Lower leg skin (tissue), 4 donors: ENCODE results near the gene APP. TPM values are rescaled to one million over a fixed set of nuclear protein-coding genes. Genes with fewer than 3 reads are reported as not detected.
"Not testable (repeated sequence)": the region's sequence is repeated elsewhere in the genome, so short reads cannot be mapped to it uniquely, and the experiment has no call there.

Experiments used
- DNase-seq, 2 donors: peaks; one replicate each; pipeline ENCODE4 v3.0.0-alpha.2; 2019; ENCODE audit warnings: low spot score in 2 of 2
- H3K4me3 ChIP-seq: fragments of 200-600 bp; sonication (generic); 2 replicates; pipeline ENCODE4 v1.5.1; 2017; ENCODE audit warnings: mild to moderate bottlenecking, low read depth; ENCODE audit not compliant: poor library complexity, severe bottlenecking
- POLR2A ChIP-seq, 2 donors: fragments of 450-650 bp; IDR thresholded peaks; one replicate each; pipeline ENCODE4 v1.6.1; 2016 to 2017; ENCODE audit warnings: antibody characterized with exemption in 2 of 2, mild to moderate bottlenecking in 1 of 2, moderate library complexity in 1 of 2
- WGBS, 2 donors: methylation state at CpG; one replicate each; pipeline ENCODE4 v1.1.5; 2018; 5-methylcytosine and 5-hydroxymethylcytosine counted together
- intact Hi-C: fragments of 100-400 bp; cut with DNase I; formaldehyde crosslinking; loops from one replicate; pipeline ENCODE4 v1.15.0; 2023; ENCODE audit warnings: low total_unique reads
- total RNA-seq, 4 donors: library from RNA; depleted of rRNA; stranded (reverse); fragments of >200 nt; gene quantifications; one replicate each; pipeline ENCODE4 v1.1.0, GENCODE V29; 2016
- TF ChIP-seq, protein P1 (sequence below), 3 donors: fragments of 450-650 bp; IDR thresholded peaks; one replicate each; pipeline ENCODE4 v1.5.1; 2016; ENCODE audit warnings: antibody characterized with exemption in 3 of 3, mild to moderate bottlenecking in 3 of 3, moderate library complexity in 2 of 3

APP gene
- total RNA-seq, 4 donors from 2014 or later = 240 to 403 (median 331) TPM

GRCh38 chr21:26019236-26019635 lies 151.3 kb downstream of the APP start:
- WGBS, 2 donors = 73 to 84% methylated on average over 1 of the region's 1 CpG
- TF ChIP-seq, protein P1, sequence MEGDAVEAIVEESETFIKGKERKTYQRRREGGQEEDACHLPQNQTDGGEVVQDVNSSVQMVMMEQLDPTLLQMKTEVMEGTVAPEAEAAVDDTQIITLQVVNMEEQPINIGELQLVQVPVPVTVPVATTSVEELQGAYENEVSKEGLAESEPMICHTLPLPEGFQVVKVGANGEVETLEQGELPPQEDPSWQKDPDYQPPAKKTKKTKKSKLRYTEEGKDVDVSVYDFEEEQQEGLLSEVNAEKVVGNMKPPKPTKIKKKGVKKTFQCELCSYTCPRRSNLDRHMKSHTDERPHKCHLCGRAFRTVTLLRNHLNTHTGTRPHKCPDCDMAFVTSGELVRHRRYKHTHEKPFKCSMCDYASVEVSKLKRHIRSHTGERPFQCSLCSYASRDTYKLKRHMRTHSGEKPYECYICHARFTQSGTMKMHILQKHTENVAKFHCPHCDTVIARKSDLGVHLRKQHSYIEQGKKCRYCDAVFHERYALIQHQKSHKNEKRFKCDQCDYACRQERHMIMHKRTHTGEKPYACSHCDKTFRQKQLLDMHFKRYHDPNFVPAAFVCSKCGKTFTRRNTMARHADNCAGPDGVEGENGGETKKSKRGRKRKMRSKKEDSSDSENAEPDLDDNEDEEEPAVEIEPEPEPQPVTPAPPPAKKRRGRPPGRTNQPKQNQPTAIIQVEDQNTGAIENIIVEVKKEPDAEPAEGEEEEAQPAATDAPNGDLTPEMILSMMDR (IDR thresholded peaks at IDR 0.05) = no peak
- no peak for TF ChIP-seq POLR2A (IDR thresholded peaks at IDR 0.05)
- DNase-seq = no peak
- intact Hi-C loops = no loop called here
- no peak overlapping the region for H3K4me3 ChIP-seq

- TF ChIP-seq, protein P1 (IDR thresholded peaks at IDR 0.05) = no peak
- TF ChIP-seq POLR2A (IDR thresholded peaks at IDR 0.05) = no peak
- WGBS, 2 donors = 71 to 72% methylated on average over 4 of the region's 4 CpGs
- no peak for DNase-seq
- intact Hi-C loops = no loop called here
- H3K4me3 ChIP-seq = no peak overlapping the region
These were observed 156.6 kb downstream of the APP start for GRCh38 chr21:26013970-26014369.

GRCh38 chr21:26012482-26012881 lies 158.1 kb downstream of the APP start:
- DNase-seq, H3K4me3 ChIP-seq, intact Hi-C loops: not testable (repeated sequence)
- 77 to 83% methylated on average over 4 of the region's 4 CpGs for WGBS, 2 donors

- DNase-seq = no peak
- intact Hi-C loops = no loop called here
- WGBS, 2 donors = 88 to 95% methylated on average over 6 of the region's 6 CpGs
- H3K4me3 ChIP-seq = no peak overlapping the region
- no peak for TF ChIP-seq POLR2A (IDR thresholded peaks at IDR 0.05)
- TF ChIP-seq, protein P1 (IDR thresholded peaks at IDR 0.05) = no peak
These were observed 159.2 kb downstream of the APP start for GRCh38 chr21:26011292-26011940.

- intact Hi-C loops = no loop called here
- no peak for DNase-seq
- TF ChIP-seq, protein P1 (IDR thresholded peaks at IDR 0.05) = no peak
- TF ChIP-seq POLR2A (IDR thresholded peaks at IDR 0.05) = no peak
- no peak overlapping the region for H3K4me3 ChIP-seq
- whole genome bisulfite sequencing, 2 donors = 38 to 50% methylated on average over 8 of the region's 8 CpGs
These were observed 162.5 kb downstream of the APP start for GRCh38 chr21:26007951-26008498.

DNA sequence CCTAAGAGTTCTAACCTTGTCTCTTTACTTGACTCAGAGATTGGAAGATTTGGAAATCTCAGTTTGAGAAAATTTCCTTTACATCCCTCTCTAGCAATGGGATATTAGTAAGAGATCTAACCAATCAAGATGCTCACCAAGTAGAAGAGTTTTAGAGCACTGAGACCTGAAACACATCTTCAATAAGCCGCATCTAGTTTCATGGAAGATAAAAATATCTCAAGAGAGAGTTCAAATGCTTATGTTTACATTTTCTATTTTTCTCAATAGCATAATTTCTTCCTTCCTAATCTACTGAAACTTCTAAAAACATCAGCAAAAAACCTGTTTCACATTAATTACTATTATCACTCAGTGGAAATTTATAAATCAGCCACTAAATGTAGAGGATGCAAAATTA lies 165.1 kb downstream of the APP start:
- no peak overlapping the region for H3K4me3 ChIP-seq
- WGBS, 2 donors = 98% methylated on average over 1 of the region's 1 CpG
- TF ChIP-seq POLR2A (IDR thresholded peaks at IDR 0.05) = no peak
- TF ChIP-seq, protein P1 (IDR thresholded peaks at IDR 0.05) = no peak
- DNase-seq = no peak
- intact Hi-C loops = no loop called here
